GM19023 (cell line): ENCODE results near the gene TTC28.

ENCODE experiments used
- ATAC-seq: cut with Tn5 transposase; IDR thresholded peaks from one replicate; pipeline ENCODE4 v1.9.1; 2021; ENCODE audit warnings: mild to moderate bottlenecking, moderate library complexity; ENCODE audit not compliant: unreplicated experiment

TTC28 gene

GRCh38 chr22:28017558-28017820 is 662.2 kb downstream of the TTC28 start:
- no peak for ATAC-seq

DNA sequence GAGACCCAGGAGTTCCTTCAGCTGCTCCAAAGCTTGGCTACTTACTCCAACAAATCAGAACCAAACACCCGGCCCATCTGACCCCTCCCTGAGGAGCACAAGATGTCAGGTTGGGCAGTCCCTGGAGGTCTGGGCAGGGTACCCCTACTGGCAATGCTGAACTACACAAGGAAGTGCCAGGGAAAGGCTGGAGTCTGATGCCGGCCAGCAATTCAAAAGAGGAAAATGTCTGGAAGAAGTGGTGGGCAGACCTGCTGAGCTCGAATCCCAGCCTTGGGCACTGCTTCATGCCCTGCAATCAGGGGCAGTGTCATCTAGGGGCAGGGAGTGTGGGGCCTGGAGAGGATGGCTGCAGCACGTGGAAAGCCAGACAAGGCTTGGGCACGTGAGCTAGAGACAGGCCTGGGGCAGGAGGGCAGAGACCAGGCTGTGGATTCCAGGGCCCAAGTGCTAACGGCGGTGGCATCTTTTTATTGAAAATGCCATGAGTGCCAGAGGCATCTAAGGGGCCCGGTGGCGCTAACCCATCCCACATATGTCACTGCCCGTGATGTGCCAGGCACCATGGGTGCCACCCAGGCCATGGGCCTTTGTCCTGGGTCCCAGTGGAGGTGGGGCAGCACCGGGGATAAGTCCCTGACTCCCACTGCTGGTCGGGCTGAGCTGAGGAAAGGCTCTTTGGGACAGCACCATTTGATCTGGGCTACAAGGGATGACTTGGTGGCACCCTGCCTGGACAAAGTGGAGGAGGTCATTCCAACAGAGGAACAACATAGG is 662.7 kb downstream of the TTC28 start:
- no peak for ATAC-seq

- no peak for ATAC-seq
Observed at GRCh38 chr22:28015676-28016601, 663.7 kb downstream of the TTC28 start.

DNA sequence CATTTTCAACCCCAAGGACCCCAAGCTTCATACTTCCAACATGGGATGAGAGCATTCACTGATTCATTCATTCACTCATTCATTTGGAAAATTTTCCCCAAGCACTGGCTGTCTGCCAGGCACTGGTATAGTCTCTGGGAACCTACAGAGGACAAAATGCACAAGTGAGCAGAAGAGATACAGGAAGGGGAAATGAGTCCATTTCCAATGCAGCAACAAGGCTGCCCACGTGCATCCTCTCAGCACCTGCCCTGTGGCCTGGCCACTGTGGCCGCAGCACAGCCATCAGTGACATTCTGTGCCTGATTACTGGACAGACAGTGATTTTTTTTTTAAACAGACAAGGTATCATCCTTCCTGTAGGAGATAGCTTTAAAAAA is 664.6 kb downstream of the TTC28 start:
- ATAC-seq: no peak

DNA sequence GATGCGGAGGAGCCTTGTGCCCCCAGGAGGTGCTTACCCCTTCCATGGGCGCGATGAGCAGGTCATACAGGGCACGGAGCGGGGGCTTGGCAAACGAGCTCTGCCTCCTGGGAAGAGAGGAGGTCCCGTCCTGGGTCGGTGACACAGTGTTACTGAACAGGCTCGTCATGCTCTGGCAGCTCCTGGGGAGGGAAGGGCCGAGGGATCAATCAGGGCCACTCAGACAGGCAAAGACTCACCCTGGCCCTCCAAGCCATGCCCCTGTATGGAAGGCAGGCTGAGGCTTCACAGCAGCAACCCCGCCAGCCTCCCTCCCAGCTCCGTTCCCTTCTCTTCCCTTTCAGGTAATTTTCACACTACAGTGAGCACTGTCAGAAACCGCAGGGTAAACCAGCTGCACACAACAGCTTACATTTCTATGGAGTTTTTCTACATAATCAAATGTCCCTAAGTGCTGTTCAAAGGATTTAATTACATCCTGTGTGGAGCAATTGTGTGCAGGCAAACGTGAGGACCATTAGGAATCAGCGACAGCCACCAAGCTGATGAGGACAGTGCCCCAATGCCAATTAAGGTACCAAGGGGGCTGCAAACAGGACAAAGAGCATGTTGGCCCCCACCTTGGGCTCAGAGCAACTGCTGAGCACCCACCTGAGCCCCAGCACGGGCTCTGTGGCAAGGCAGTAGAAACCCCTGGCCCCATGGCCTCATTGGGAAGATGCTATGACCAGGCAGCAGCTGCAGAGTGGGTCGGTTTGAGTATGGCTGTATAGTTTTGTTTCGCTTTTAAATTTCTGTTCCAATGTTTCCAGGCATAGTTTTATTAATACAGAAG is 665.2 kb downstream of the TTC28 start:
- ATAC-seq: no peak

- no peak for ATAC-seq
Observed at GRCh38 chr22:28013611-28014010, 666.0 kb downstream of the TTC28 start.

DNA sequence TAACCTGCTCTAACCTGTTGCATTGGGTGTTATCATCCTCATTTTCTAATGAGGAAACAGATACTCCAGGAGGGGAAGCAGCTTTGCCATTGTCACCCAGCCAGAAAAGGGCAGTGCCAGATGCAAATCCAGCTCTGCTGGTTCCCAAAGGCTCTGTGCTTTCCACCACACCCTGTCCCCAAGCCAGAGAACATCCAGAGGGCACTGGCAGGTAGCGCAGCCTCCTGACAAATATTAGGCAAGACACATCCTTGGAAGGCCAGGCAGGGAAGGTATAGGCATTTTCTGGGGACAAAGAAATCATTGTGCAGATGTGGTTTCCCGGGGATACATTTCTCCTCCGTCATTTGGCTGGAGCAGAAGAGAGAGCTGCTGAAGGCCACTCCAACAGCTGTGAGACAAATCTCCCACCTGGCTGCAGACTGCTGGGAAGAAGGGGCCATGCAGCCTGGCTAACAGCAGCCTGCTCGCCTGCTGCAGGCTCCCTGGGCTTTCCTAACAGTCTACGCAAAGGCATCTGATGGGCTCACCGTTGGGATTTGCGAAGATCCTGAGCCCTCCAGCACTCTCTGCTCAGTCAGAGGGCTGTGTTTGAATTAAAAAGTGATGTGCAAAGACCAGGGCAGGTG is 666.7 kb downstream of the TTC28 start:
- no peak for ATAC-seq

DNA sequence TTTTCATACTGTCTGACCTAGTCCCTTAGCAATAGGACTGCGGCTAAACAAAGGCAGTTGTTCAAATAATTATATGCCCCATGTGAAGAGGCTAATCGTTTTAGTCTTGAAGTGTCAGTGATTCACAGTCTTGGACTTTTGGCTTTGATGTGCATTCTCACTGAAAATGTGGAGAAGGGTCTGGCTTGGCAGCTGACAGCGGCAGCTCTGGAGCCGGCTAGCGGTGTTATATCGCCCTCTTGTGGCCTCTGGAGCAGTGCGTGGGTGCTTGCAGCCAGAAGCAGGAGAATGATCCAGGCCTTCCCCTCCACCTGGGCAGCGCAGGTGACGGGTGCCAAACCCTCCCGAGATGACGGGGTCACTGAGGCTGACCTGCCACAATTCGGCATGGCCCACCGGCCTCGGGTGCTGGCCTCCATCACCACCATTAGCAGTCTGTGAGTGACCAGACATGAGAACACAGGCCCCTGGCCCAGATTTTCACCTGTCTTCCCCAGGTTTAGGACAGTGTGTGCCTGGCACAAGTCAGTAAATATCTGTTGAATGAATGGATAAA is 670.3 kb downstream of the TTC28 start:
- ATAC-seq: no peak

DNA sequence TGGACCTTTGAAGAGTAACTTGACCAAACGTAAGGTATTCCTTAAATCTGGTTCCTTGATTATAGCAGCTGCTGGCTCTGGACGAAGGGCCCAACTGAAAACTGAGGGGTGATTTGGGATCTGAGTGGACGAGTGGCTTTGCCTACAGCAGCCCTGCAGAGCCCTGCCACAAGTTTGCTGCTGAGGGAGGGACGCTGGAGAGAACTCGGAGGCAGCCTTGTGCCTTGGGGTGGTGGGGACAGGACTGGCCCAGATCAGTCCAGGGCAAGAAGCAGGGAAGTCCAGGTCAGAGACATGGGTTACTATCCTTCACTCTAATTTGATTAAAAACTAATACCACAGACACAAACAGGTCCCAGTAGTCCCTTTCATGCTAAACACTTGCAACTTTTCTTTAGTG is 671.0 kb downstream of the TTC28 start:
- ATAC-seq: no peak

GRCh38 chr22:28008056-28008455 is 671.6 kb downstream of the TTC28 start:
- no peak for ATAC-seq

DNA sequence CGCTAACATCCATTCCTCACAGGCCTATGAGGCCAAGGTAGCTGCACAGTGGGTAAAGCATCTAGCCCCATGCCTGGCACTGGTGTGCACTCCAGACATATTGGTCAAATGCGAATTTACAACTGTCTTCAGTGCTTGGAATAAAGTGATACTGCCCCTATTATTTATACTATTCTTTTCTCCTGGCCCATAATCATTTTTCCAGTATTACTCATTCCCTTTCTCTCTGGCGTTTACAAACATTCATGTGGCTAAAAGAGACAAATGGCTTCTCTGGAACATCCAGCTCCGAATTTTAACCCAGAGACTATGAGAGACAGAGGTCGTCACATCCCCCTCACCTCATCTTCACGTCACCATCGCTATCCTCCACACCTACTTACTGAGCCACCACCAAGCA is 673.4 kb downstream of the TTC28 start:
- ATAC-seq: no peak

DNA sequence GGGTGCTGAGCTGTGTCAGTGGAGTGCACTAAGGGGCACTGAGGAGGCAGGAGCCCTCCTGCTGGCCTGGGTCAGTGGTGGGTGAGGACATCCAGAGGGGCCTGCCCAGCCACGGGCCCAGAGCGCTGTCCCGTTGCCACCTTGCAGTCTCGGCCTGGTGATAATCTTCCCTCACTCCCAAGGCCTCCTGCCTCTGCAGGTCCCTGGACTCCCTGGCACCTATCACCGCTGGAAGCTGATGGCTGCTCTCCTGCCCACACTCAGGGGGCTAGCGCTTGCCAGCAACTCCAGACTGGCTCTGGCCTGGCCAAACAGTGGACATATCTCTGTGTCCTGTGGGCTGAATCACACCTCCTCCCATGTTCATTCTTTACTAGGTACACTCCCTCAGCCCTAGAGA is 674.1 kb downstream of the TTC28 start:
- ATAC-seq: no peak

- no peak for ATAC-seq
Observed at GRCh38 chr22:28004021-28004420, 675.6 kb downstream of the TTC28 start.

- ATAC-seq: no peak
Observed at GRCh38 chr22:28002863-28003565, 676.6 kb downstream of the TTC28 start.

DNA sequence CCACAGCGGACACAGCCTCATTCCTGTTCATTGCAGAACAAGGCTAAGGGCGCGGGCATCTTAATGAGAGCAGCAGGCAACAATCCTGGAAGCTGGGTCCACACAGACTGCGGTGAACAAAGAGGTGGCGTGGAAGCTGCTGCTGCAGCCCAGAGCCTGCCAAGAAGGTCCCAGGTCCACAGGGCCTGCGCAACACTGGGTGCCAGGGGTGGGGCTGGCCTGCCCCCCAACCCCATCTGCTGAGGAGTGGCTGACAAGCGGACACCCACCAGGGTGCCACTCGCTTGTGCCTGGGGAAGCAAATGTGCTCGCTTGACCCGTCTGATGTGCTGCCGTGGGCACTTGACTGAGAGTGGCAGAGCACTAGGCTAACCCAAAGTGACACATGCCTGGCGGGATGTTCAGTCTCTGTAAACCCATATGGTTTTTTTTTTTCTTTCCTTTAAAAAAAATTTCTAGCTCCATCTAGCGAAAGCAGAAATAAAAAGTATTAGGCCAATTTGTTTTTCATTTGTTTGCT is 677.4 kb downstream of the TTC28 start:
- no peak for ATAC-seq

DNA sequence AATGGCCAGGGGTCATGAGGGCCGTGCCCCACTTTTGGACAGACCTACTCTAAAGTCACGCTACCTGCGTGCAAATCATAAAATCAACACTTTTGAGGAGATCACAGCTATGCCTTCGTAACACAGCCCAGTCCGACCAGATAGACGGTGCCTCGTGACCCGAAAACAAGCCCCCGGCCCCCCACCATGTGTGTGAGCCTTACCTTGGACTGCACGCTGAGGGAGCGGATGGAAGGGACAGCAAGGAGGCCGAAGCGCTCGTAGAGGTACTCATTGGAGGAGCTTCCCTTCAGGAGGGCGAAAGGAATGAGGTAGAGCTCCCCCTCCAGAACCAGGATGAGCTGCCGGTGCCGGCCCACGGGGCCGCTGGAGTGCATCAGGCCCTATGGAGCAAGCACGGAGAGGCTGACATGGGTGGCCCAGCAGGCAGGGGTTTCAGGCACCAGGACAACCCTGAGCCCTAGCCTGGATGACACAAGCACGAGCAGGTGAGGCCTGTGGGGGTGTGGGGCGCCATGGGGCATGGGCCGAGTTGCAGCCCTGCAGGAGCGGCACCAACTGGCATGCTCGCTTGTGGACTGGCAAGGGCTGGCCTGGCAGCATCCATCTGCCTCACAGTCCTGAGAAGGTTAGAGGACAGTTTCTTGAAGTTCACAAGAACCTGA is 678.3 kb downstream of the TTC28 start:
- ATAC-seq: no peak

- no peak for ATAC-seq
Observed at GRCh38 chr22:28000361-28000760, 679.3 kb downstream of the TTC28 start.

- ATAC-seq: no peak
Observed at GRCh38 chr22:27999876-28000275, 679.8 kb downstream of the TTC28 start.
